GM21529 (cell line): Measurements from ENCODE around the gene EVPL.

Source experiments
- ATAC-seq: cut with Tn5 transposase; IDR thresholded peaks from one replicate; pipeline ENCODE4 v1.9.1; 2021; ENCODE audit not compliant: unreplicated experiment

EVPL gene

DNA sequence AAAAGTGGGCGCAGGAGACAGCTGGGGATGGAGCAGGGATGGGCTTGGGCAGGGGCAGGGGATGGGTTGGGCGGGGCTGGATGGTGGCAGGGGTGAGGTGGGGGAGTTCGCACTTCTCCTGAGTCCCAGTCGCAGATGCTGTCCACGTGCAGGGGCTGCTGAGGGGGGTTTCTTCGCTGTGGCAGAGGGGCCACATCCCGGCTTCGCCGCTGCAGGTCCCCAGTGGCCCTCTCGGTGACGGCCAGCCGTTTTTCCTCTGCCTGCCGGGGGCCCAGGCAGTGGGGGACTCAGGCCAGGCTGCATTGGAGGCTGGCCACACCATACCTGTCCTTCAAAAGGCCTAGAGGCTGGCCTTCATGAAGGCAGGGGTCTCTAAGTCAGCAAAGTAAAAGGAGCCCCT, 8.3 kb downstream of the EVPL start:
- ATAC-seq: no peak

DNA sequence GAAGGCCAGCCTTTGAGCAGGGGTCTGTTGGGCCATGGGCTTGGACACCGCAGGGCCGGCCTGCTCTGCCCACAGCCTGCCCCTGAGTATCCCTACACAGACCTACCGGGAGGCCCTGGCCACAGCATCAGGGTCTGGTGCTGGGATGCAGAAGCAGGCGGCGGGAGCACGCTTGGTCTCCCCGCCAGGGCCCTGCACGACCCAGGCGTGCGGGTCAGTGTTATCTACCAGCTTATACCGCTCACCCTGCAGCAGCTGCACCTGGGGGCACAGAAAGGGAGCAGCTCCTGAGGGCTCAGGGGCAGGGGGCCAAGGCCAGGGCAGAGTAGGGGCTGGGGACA, 8.8 kb downstream of the EVPL start:
- ATAC-seq: no peak

DNA sequence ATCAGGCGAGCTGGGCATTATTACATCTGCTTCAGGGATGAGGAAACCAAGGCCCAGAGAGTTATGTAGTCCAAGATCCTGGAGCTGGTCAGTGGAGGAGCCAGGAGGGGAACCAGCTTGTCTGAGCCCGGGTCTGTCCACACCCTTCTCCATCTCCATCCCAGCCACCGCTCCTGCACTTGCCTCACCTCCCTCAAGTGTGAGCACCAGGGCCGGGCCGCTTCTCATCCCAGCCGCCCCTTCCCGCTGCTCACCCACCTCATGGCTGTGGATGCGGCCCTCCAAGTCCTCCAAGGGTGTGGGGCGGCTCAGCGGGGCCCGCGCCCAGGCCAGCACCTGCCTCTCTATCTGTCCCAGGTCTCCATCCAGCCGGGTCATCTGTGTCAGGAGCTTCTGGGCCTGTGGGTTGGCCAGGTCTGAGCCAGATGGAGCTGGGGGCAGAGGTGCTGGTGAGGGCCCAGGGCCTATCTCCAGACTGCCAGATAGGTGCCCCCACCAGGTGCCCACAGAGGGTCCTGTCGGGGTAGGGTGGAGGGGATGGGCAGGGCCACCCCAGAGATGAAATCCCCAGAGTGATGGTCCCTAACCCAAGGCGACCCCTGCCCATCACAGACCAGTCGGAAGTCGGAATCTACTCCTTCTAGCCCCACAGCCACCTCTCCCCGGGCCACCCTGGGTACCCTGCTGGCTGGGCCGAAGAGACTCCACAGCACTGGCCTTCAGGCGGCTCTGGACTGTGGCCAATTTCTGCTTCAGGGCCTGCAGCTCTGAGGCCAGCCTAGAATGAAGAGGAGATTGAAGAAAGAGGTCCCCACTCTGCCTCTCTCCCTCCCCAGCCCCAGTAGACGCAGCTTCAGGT, 9.4 kb downstream of the EVPL start:
- ATAC-seq: no peak

DNA sequence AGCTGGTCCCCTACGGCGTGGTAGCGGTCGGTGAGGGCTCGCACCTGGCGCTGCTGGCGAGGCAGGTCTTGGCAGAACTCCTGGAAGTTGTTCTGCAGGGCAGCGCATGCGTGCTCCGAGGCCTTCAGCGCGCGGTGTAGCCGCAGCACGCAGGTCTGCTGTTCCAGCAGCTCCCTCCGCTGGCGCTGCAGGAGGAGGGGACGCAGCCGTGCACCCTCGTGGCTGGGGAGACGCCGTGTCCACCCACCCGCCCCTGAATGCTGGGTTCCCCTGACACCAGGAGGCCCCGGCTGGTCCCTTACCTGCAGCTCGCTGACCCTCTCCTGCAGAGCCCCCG, 12.2 kb downstream of the EVPL start:
- ATAC-seq: no peak

DNA sequence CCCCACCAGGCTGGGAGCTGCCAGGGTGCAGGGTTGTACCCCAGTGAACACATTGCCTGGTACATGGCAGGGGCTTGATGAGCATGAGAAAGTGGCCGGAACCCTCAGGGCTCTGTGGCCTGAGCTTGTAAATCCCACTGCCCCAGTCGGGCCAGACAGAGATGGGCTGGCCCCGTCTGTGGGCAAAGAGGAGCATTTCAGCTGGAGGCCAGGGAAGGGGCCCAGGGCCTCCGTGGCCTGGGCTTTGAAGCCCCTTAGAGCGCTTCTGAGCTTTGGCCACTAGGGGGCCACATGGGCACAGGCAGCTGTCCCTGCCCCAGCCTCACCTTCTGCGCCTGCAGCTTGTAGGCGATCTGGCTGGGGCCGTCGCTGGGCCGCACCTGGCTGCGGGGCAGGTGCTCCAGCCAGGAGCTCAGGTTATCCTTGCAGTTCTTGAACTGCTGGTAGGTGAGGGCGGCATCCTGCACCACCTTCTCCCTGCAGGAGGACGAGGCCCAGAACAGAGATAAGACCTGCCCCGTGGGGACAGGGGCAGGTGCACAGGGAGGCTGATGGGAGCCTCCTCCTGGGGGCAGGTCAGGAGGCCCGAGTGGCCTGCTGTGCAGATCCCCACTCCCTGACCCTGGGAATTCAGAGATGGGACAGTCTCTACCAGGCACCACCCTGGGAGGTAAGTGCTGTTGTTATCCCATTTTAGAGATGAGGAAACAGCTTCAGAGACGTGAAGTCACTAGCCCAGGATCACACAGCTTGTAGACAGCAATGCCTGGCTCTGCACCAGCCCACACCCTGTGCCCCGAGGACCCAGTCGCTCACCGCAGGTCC, 12.8 kb downstream of the EVPL start:
- no peak for ATAC-seq

DNA sequence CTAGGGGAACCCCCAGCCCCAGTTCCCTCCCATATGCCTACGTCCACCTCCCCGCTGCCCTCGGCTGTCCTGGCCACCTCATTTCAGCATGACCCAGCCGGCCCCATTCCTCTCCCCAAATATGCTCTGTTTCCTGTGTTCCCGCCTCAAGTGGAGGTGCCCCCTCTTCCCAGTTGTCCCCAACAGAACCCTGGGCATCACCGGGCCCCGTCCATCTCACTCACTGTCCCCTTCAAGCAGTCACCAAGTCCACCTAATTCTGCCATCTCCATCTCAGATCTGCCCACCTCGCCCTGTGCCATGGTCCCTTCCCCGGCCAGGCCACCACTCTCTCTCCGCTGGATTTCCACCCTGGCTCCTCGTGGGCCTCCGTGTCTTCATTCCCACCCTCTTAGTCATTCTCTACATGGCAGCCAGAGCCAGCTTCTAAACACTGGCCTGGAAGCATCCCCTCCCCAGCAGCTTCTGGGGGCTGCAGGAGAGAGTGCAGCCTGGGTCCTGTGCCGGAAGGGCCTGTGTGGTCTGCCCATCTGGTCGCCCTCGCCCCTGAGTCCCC, 13.7 kb downstream of the EVPL start:
- no peak for ATAC-seq

DNA sequence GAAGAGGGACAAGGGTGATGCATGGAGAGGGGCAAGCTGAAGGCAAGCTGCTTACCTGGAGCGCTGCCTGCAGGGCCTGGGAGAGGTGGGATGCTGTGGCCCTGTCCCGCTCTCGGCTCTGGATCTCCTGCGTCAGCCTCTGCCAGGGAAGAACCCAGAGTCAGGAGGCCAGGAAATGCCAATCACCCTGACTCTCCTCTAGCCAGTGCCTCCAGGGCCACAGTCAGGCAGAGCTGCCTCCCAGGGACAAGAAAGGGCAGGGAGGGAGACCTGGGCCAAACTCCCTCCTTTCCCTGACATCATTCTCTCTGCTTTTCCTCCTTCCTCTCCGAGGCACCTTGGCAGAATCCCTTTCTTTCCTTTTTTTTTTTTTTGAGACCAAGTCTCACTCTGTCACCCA, 15.2 kb downstream of the EVPL start:
- ATAC-seq: no peak

DNA sequence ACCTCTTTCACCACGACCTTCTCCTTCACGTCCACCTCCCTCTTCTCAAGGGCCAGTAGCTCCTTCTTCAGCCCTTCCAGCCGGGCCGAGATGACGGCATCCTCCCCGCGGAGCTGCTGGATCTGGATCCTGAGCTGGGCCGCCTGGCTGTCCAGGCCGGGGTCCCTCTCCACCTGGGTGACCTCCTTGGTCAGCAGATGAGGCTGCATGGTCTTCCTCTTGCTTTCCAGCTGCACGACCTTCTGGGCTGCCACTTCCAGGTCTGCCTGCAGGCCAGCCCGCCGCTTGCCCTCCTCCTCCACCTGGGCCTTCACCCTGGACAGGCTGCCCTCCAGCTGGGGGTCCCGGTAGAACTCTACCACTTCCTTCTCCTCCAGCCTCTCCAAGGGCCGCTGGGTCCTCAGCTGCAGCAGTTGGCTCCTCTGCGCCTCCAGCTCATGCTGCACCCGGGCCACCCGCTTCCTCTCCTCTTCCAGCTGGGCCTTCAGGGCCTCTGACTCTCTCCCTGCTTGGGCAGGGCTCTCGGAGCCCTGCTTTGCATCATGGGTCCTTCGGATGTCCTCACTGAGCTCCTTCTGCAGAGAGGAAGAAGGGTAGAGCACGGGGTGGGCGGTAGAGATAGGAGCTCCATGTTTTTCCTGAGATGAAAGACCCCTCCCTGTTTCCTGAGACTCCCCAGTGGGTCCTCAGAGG, 17.0 kb downstream of the EVPL start:
- ATAC-seq: no peak

DNA sequence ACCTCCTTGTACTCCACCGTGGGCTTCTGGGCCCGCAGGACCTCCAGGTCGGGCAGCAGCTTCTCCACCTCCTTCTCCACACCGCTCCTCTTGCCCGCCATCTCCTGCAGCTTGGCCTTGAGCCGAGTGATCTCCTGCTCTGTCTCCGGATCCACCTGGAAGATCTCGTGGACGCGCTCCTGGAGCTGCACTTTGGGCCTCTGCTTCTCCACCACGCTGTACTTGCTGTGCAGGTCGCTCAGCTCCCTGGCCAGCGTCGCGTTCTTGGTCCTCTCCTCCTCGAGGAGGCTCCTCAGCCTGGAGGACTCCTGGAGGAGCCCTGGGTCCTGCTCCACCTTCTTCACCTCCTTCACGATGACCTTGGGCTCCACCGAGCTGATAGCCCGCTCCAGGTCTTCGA, 17.7 kb downstream of the EVPL start:
- ATAC-seq: no peak

DNA sequence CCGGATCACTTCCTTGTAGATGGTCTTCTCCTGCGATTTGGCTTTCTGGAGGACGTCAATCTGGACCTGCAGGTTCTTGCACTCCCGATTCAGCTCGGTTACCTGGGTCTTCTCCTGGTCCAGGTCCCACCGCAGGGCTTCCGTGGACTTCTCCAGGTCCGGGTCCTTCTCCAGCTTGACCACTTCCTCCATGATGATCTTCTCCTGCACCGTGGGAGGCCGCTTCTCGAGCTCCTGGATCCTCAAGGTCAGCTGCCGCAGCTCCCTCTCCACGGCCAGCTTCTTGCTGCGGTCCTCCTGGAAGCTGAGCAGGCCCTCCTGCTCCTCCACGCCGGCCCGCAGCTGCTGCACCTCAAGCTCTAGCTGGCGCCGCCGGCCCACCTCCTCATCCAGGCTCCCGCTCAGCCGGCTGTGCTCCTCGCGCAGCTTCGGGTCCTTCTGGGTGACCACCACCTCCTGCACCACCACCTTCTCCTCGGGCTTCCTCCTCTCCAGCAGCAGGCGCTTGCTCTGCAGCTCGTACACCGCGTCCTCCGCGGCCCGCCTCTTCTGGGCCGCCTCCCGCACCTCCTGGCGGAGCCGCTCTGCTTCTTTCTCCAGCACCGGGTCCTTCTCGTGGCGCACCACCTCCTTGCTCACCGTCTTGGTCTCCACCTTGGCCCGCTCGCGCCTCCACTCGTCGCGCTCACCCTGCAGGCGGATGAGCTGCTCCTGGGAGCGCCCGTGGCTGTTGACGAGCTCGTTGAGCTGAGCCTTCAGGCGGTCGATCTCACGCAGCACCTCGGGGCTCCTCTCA, 18.3 kb downstream of the EVPL start:
- ATAC-seq: no peak

DNA sequence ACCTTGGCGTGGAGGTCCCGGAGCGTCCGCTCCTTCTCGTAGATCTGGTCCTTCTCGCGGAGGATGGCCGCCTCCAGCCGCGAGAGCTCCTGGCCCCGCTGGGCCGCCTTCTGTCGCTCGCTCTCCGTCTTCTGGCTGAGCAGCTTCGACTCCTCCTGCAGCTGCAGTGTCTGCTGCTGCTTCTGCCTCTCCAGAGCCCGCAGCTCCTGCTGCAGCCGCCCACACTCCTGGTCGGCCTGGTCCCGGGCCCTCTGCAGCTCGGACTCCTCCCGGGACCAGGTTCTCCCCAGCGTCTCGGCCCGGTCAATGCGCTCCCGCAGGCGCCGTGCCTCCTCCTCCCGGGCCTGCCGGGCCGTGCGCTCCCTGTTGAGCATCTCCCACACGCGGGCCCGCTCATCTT, 18.9 kb downstream of the EVPL start:
- ATAC-seq: no peak

DNA sequence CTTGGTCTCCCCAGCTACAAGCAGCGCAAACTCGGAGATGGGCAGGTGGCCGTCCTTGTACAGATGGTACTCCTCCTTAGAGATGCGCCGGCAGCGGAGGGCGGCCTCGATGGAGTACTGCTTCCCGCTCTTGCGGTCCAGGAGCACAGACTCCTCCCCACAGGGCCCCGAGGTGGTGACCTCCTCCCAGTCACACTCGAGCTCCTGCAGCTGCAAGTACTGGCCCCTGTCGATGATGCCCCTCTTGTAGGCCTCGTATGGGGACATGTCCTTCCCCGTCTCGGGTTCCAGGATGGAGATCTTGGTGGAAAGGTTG, 19.3 kb downstream of the EVPL start:
- no peak for ATAC-seq

DNA sequence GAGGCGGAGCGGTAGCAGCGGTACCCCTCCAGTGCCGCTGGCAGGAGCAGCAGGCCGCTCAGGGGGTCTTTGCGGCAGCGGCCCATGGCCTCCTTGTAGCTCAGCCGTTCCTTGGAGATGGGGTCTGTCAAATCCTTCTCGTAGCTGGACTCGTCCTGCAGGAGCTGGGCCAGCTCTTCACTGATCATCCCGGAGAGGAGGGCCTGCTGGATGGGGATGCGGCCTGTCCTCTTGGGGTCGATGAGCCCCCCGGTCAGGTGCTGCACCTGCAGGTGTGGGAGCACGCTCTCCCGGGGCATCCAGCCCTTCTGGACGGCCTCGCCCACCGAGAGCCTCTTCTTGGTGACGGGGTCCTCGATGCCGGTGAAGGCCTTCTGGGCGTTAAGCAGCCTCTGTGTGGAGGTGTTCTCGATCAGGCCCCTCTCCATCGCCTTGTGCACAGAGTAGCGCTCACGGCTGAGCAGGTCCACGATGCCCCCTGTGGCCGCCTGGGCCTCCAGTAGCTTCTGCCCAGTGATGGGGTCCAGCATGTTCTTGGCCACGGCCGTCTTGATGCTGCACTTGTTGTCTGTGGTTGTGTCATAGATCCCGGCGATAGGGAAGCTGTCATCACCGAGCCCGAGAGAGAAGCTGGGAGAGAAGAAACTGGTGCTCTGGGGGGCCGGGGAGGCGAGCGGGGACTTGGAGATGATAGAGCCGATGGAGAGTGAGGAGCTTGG, 19.8 kb downstream of the EVPL start:
- no peak for ATAC-seq

DNA sequence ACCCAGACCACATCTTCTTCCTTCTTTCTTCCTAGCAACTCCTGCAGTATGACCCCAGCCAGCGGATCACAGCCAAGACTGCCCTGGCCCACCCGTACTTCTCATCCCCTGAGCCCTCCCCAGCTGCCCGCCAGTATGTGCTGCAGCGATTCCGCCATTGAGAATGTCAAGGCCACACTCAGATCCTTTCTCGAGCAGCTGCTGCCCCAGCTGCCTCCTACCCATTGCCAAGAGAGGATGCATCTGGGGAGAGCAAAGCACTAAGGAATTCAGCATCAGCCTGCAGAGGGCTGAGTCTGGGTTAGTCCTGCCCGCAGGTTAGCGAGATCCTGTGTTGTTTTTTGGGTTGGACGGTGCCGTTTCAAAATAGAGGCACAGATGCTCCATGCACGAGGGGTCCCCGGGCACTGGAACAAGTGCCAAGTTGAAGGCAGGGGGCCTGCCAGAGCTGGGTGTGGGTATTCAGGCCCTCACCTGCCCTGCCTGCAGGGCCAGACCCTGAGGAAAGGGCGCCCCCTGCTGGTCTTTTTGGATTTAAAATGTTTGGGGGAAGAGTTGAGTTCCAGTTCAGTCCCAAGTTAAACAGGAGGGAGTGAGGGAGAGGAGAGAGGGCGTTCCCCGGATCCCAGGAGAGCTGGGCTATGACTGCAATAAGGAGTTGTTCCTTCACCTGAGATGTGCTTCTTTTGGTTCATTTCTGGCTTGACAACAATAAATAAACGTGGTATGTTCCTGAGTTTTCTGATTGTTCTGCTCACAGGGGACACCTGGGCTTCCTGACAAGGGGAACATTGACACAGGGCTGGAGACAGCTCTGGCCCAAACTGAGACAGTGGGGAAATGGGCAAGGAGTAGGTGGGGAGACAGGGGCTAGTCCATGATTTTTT, 21.6 kb downstream of the EVPL start:
- ATAC-seq: no peak

DNA sequence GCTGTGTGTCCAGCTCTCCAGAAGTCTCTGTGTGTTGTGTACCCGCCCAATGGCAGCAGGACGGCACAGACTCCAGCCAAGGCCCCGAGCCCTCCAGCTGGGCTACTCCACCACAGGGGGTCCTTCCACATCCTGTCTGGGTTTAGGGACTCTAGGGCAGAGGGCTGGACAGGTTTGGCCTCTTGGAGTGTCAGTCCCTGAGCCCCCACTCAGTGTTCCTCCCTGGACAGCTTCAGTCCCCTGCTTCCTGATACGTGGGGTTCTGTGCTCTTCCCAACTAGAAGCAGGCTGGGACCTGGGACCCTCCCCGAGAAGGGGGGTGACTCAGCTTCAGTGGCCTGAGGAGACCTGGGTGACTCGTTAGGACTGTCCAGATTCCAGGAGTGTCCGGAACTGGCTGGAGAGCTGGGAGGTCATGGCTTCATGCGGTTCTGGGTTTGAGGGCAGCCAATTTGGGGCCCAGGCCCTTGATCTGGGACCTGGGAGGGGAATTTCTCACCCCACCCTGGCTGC, 22.3 kb downstream of the EVPL start:
- ATAC-seq: no peak

DNA sequence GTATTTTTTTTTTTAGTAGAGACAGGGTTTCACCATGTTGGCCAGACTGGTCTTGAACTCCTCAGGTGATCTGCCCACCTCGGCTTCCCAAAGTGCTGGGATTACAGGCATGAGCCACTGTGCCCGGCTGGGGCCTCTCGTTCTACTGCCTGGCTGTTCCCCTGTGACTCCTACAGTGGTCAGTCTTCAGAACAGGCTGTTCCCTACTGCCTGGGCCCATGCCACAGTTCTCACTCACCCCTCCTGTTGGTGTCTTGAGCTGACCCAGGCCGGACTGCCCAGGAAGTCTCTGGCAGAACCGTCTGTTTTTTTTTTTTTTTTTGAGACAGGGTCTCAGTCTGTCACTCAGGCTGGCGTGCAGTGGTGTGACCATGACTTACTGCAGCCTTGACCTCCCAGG, 23.2 kb downstream of the EVPL start:
- ATAC-seq: no peak

DNA sequence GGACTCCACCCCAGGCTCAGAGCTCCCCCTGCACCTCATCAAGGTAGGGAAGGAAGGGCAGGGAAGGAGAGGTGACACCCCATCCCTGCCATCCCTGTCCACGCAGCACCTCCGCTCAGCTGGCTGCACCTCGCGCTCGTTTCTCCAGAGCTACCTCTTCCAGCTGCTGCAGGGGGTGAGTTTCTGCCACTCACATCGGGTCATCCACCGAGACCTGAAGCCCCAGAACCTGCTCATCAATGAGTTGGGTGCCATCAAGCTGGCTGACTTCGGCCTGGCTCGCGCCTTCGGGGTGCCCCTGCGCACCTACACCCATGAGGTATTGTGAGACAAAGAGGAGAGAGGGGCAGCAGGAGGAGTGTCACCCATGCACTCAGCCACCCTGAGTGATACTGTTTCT, 25.0 kb downstream of the EVPL start:
- no peak for ATAC-seq

DNA sequence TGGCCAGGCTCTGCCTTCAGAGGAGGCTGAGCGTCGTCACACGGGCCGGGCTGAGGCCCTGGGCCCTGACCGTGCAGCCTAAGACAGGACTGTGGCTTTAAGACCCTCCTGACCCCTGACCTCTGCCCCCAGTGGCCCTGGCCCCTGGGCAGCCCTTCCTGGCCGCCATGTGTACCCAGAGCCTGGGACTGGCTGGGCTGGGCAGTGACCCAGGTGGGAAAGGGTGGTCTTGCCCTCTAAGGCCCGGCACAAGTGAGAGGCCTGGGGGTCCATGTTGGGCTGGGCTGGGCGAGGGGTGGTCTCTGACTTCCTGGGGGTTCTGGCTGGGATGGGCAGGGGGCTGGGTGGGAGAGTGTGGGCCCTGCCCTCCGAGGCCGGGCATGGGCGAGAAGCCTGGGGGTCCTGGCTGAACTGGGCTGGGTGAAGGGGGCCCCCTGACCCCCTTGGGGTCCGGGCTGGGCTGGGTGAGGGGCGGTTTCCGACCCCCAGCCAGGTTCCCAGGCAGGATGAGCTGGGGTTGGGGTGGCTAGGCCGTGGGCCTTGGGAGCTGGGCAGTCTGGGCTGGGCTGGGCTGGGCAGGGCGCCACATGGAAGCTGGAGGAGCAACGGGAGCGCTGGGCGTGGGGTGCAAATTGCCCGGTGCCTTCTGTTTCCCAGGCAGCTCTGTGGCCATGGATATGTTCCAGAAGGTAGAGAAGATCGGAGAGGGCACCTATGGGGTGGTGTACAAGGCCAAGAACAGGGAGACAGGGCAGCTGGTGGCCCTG, 26.2 kb downstream of the EVPL start, which contains the start of gene CDK3:
Gene CDK3, plus strand, starts transcription at position 101 of the 767 bp plus-strand sequence. Its CDS starts 571 bp downstream, at position 672.
- ATAC-seq: no peak
